ENCODE measurements around the gene AFF1. TPM values are rescaled to one million over a fixed set of nuclear protein-coding genes. Genes with fewer than 3 reads are reported as not detected.

The AFF1 gene
- total and polyA plus RNA-seq, 4 donors = 7.2 to 42.8 (median 21.5) TPM

DNA sequence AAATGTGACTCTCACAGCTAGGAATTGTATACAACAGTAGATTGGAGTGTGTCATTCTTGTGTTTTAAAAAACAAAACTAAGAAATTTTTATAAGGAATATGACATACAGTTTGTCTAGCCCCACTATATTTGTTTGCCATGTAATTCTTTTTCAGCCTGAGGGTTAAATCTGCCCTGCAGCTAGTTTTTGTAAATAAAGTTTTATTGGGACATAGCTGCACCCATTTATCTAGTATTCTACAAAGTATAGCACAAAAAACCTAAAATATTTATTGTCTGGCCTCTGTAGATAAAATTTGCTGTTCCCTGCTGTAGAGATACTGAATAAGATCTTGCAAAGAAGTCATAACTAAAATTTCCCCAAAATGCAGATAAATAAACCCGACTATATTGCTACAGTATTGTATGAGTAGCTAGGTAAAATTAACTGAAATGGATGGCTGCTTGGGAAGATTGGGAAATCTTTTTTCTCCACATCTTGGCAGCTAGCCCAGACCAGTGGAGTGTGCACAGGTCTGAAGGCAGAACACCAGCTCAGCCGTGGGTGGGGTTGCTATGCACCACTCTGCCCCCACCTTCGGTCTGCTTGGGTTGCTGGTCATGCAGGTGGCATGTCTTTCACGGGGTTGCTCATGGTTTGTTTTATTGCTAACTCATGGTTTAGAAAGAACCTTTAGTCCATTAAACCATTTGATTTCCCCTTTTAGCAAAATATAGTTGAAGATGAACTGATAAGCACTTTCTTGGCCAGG, 157.8 kb downstream of the AFF1 start:
- peak; percentile 74 for DNase-seq (ENCODE audit: low spot score)
- H3K4me3 ChIP-seq (ENCODE audit: low read depth in 1 of 3, low read length in 3 of 3) = no peak overlapping the region
- no peak overlapping the region for H3K9ac ChIP-seq (ENCODE audit: low read depth in 1 of 2, low read length in 2 of 2)
- H3K27ac ChIP-seq (ENCODE audit: low read depth in 1 of 2, low read length in 2 of 2) = peak overlapping the region; percentile 68 to 75
- TF ChIP-seq, protein P1, sequence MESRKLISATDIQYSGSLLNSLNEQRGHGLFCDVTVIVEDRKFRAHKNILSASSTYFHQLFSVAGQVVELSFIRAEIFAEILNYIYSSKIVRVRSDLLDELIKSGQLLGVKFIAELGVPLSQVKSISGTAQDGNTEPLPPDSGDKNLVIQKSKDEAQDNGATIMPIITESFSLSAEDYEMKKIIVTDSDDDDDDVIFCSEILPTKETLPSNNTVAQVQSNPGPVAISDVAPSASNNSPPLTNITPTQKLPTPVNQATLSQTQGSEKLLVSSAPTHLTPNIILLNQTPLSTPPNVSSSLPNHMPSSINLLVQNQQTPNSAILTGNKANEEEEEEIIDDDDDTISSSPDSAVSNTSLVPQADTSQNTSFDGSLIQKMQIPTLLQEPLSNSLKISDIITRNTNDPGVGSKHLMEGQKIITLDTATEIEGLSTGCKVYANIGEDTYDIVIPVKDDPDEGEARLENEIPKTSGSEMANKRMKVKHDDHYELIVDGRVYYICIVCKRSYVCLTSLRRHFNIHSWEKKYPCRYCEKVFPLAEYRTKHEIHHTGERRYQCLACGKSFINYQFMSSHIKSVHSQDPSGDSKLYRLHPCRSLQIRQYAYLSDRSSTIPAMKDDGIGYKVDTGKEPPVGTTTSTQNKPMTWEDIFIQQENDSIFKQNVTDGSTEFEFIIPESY (IDR thresholded peaks at IDR 0.05) = no peak
- TF ChIP-seq TAF1 (conservative IDR thresholded peaks at IDR 0.05) (no peak), JUND (IDR thresholded peaks at IDR 0.05) (peak in 1 of 2 donors; percentile 35), EGR1 (IDR thresholded peaks at IDR 0.05; ENCODE audit: low read depth in 2 of 2) (no peak), RXRA (IDR thresholded peaks at IDR 0.05) (peak; percentile 29 to 40), HNF4A (conservative IDR thresholded peaks at IDR 0.05) (peak; percentile 14 to 50), NR2F2 (IDR thresholded peaks at IDR 0.05) (no peak), YY1 (IDR thresholded peaks at IDR 0.05) (peak; percentile 75), GABPA (IDR thresholded peaks at IDR 0.05 in 1 of 2, conservative IDR thresholded peaks at IDR 0.05 in 1 of 2) (no peak), RAD21 (IDR thresholded peaks at IDR 0.05) (peak; percentile 40 to 60), FOXA2 (IDR thresholded peaks at IDR 0.05) (no peak)
- TF ChIP-seq, protein P2, sequence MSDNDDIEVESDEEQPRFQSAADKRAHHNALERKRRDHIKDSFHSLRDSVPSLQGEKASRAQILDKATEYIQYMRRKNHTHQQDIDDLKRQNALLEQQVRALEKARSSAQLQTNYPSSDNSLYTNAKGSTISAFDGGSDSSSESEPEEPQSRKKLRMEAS (IDR thresholded peaks at IDR 0.05) = no peak
- TF ChIP-seq, protein P3, sequence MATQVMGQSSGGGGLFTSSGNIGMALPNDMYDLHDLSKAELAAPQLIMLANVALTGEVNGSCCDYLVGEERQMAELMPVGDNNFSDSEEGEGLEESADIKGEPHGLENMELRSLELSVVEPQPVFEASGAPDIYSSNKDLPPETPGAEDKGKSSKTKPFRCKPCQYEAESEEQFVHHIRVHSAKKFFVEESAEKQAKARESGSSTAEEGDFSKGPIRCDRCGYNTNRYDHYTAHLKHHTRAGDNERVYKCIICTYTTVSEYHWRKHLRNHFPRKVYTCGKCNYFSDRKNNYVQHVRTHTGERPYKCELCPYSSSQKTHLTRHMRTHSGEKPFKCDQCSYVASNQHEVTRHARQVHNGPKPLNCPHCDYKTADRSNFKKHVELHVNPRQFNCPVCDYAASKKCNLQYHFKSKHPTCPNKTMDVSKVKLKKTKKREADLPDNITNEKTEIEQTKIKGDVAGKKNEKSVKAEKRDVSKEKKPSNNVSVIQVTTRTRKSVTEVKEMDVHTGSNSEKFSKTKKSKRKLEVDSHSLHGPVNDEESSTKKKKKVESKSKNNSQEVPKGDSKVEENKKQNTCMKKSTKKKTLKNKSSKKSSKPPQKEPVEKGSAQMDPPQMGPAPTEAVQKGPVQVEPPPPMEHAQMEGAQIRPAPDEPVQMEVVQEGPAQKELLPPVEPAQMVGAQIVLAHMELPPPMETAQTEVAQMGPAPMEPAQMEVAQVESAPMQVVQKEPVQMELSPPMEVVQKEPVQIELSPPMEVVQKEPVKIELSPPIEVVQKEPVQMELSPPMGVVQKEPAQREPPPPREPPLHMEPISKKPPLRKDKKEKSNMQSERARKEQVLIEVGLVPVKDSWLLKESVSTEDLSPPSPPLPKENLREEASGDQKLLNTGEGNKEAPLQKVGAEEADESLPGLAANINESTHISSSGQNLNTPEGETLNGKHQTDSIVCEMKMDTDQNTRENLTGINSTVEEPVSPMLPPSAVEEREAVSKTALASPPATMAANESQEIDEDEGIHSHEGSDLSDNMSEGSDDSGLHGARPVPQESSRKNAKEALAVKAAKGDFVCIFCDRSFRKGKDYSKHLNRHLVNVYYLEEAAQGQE (IDR thresholded peaks at IDR 0.05) = peak; percentile 10
- no peaks in the 10 kb centered on the region for H3K9me3 ChIP-seq (ENCODE audit: control insufficient read depth in 4 of 4, low read length in 3 of 4)
- WGBS = 23% methylated on average over 4 of the region's 4 CpGs
- H3K36me3 ChIP-seq (ENCODE audit: control insufficient read depth in 4 of 4, insufficient read depth in 3 of 4, low read depth in 1 of 4, low read length in 3 of 4) = peaks cover 0 to 20% (median 2%) of the 10 kb centered on the region in 4 donors
- H3K27me3 ChIP-seq (ENCODE audit: control insufficient read depth in 4 of 4, insufficient read depth in 4 of 4, low read length in 3 of 4) = no peaks in the 10 kb centered on the region
- H3K4me1 ChIP-seq (ENCODE audit: control insufficient read depth in 4 of 4, insufficient read depth in 4 of 4, low read length in 3 of 4) = peaks cover 0 to 17% (median 14%) of the 10 kb centered on the region in 4 donors

DNA sequence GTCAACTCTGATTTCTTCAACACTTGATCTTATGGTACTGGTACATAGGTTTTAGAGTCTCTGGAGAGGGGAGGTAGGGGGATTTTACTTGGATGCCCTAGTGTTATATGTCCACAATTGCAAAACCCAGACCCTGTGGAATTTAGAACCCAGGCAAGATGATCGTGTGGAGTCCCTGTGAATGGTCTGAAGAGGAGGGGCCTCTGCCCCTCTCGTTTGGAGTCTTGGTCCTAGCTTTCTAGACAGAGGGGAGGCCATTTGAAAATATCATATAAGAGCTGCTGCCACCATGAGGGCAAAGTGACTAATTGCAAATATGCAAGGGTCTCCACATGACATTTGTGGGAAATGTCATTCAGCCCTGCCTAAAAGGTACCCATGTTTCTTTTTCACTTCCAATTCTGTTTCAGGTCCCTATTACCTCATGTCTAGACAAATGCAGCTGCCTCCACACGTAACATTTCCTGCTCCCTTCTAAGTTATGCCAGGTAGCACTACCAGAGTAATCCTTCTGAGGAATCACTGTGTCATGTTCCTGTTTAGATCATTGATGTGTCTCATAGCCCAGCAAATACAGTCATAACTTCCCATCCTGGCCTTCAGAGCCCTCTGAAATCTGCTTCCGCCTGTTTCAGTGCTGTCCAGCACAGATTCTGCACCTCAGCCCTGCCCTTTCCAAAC, 158.8 kb downstream of the AFF1 start:
- WGBS = 46% methylated on average over 4 of the region's 4 CpGs
- Histone ChIP-seq H3K4me1 (ENCODE audit: control insufficient read depth in 4 of 4, insufficient read depth in 4 of 4, low read length in 3 of 4) (peaks cover 0 to 17% (median 12%) of the 10 kb centered on the region in 4 donors), H3K27ac (ENCODE audit: low read depth in 1 of 2, low read length in 2 of 2) (peak overlapping the region; percentile 68 to 75), H3K9me3 (ENCODE audit: control insufficient read depth in 4 of 4, low read length in 3 of 4) (no peaks in the 10 kb centered on the region), H3K36me3 (ENCODE audit: control insufficient read depth in 4 of 4, insufficient read depth in 3 of 4, low read depth in 1 of 4, low read length in 3 of 4) (peaks cover 0 to 18% (median 2%) of the 10 kb centered on the region in 4 donors), H3K27me3 (ENCODE audit: control insufficient read depth in 4 of 4, insufficient read depth in 4 of 4, low read length in 3 of 4) (no peaks in the 10 kb centered on the region), H3K9ac (ENCODE audit: low read depth in 1 of 2, low read length in 2 of 2) (no peak overlapping the region), H3K4me3 (ENCODE audit: low read depth in 1 of 3, low read length in 3 of 3) (no peak overlapping the region)
- DNase-seq (ENCODE audit: low spot score) = no peak
- TF ChIP-seq SP1 (IDR thresholded peaks at IDR 0.05) = no peak
- TF ChIP-seq NR2F2 (IDR thresholded peaks at IDR 0.05) = no peak
- TF ChIP-seq FOXA1 (IDR thresholded peaks at IDR 0.05) = no peak
- TF ChIP-seq HNF4A (conservative IDR thresholded peaks at IDR 0.05) = no peak
- TF ChIP-seq TAF1 (conservative IDR thresholded peaks at IDR 0.05) = no peak
- no peak for TF ChIP-seq HNF4G (IDR thresholded peaks at IDR 0.05)
- TF ChIP-seq RAD21 (IDR thresholded peaks at IDR 0.05) = peak; percentile 81 to 89
- TF ChIP-seq RXRA (IDR thresholded peaks at IDR 0.05) = no peak
- TF ChIP-seq, protein P3 (IDR thresholded peaks at IDR 0.05) = no peak
- no peak for TF ChIP-seq JUND (IDR thresholded peaks at IDR 0.05)
- TF ChIP-seq, protein P4, sequence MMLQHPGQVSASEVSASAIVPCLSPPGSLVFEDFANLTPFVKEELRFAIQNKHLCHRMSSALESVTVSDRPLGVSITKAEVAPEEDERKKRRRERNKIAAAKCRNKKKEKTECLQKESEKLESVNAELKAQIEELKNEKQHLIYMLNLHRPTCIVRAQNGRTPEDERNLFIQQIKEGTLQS (IDR thresholded peaks at IDR 0.05) = no peak
- TF ChIP-seq, protein P1 (IDR thresholded peaks at IDR 0.05) = no peak

Measured in liver (tissue), 9 donors.